Breast epithelium (tissue), 4 donors: Measurements from ENCODE around the gene SUSD6. TPM values are rescaled to one million over a fixed set of nuclear protein-coding genes. Genes with fewer than 3 reads are reported as not detected.
"Not testable (repeated sequence)": the region's sequence is repeated elsewhere in the genome, so short reads cannot be mapped to it uniquely, and the experiment has no call there.

ENCODE experiments used
- DNase-seq, 2 donors: peaks; one replicate each; pipeline ENCODE4 v3.0.0-alpha.2; 2019; ENCODE audit warnings: low spot score in 2 of 2
- H3K27ac ChIP-seq, 2 donors: fragments of 200-600 bp; sonication (generic) in 1 of 2; one replicate each; pipeline ENCODE4 v1.5.1; 2016 to 2019; ENCODE audit warnings: mild to moderate bottlenecking in 1 of 2
- H3K27me3 ChIP-seq, 2 donors: fragments of 200-600 bp; sonication (generic) in 1 of 2; one replicate each; pipeline versions ENCODE4 v1.5.1 to v1.6.0; 2017 to 2019; ENCODE audit warnings: control low read depth in 1 of 2, mild to moderate bottlenecking in 1 of 2
- H3K36me3 ChIP-seq: fragments of 200-600 bp; one replicate; pipeline ENCODE4 v1.5.1; 2019
- H3K4me1 ChIP-seq, 2 donors: fragments of 200-600 bp; sonication (generic); one replicate each; pipeline ENCODE4 v1.5.1; 2016 to 2019; ENCODE audit warnings: control low read depth in 1 of 2
- H3K4me3 ChIP-seq, 3 donors: fragments of 200-600 bp; sonication (generic); 1 replicate in 2 of 3; 2 replicates in 1 of 3; pipeline ENCODE4 v1.5.1; 2016 to 2019; ENCODE audit warnings: mild to moderate bottlenecking in 3 of 3, moderate library complexity in 2 of 3
- H3K9me3 ChIP-seq, 2 donors: fragments of 200-600 bp; sonication (generic) in 1 of 2; one replicate each; pipeline ENCODE4 v1.5.1; 2016 to 2019; ENCODE audit warnings: control low read depth in 1 of 2
- CTCF ChIP-seq, 3 donors: fragments of 450-650 bp; IDR thresholded peaks; one replicate each; pipeline ENCODE4 v1.5.1; 2016 to 2017; ENCODE audit warnings: antibody characterized with exemption in 3 of 3, mild to moderate bottlenecking in 3 of 3, moderate library complexity in 3 of 3
- POLR2A ChIP-seq: fragments of 450-650 bp; IDR thresholded peaks from one replicate; pipeline ENCODE4 v1.6.1; 2016; ENCODE audit warnings: antibody characterized with exemption, mild to moderate bottlenecking, moderate library complexity
- POLR2AphosphoS5 ChIP-seq, 3 donors: sonication (generic); formaldehyde crosslinking; IDR thresholded peaks; one replicate each; pipeline ENCODE4 v1.6.1; 2017; ENCODE audit warnings: antibody characterized with exemption in 3 of 3
- intact Hi-C: fragments of 100-400 bp; cut with DNase I; formaldehyde crosslinking; loops from one replicate; pipeline ENCODE4 v1.15.1; 2023; ENCODE audit warnings: low total_unique reads
- total RNA-seq, 3 donors: library from RNA; depleted of rRNA; stranded (reverse); fragments of >200 nt; gene quantifications; one replicate each; pipeline ENCODE4 v1.1.0, GENCODE V29; 2016

The SUSD6 gene
- total RNA-seq, 3 donors from 2014 or later = 30.2 to 55.9 (median 55.7) TPM

- intact Hi-C loops = no loop called here
- Histone ChIP-seq H3K27me3 (no peaks in the 10 kb centered on the region), H3K36me3 (no peaks in the 10 kb centered on the region), H3K9me3 (no peaks in the 10 kb centered on the region), H3K27ac (no peak overlapping the region), H3K4me1 (no peaks in the 10 kb centered on the region), H3K4me3 (no peak overlapping the region)
- TF ChIP-seq CTCF (IDR thresholded peaks at IDR 0.05) (no peak), POLR2A (no peak), POLR2AphosphoS5 (IDR thresholded peaks at IDR 0.05) (no peak)
- DNase-seq = no peak
Measured at GRCh38 chr14:69595336-69595735, 16.1 kb upstream of the SUSD6 start.

DNA sequence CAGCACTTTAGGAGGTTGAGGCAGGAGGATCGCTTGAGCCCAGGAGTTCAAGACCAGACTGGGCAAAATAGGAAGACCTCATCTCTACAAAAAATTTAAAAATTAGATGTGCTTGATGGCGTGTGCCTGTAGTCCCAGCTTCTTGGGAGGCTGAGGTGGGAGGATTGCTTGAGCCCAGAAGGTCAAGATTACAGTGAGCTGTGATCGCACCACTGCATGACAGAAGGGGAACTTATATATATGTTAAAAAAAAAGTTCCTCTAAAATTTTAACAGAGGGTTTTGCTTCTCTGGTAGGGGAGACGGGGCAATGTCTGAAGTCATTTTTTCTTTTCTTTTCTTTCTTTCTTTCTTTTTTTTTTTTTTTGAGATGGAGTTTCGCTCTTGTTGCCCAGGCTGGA lies 12.0 kb upstream of the SUSD6 start:
- H3K27ac ChIP-seq, H3K4me1 ChIP-seq, H3K27me3 ChIP-seq, H3K4me3 ChIP-seq, H3K9me3 ChIP-seq, intact Hi-C loops, DNase-seq, H3K36me3 ChIP-seq: not testable (repeated sequence)

DNA sequence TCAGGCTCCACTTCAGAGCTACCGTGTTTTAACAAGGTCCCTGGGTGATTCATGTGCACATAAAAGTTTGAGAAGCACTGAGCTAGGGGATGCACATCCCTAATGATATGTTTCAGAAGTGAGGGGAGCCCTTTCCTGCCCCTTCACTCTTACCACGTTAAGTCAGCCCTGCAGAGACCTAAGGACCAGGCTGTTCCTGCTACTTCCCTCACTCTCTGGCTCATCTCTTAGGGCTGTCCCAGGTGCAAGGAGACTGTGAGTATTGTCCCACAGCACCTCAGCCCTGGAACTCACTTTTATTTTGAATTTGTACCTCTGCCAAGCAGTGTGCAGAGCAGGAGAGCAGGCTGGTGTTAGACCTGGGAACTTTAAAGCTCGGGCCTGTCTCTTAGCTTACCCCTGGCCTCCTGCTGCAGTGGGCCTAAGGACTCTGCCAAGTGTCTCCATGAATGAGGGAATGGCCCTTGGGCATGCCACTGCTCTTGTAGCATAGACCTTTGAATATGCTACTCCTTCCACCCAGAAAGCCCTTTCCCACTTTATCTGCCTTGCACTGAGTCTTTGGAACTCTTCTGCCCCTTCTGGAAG lies 11.0 kb upstream of the SUSD6 start:
- Histone ChIP-seq H3K9me3 (no peaks in the 10 kb centered on the region), H3K27me3 (no peaks in the 10 kb centered on the region), H3K27ac (no peak overlapping the region), H3K4me1 (no peaks in the 10 kb centered on the region), H3K36me3 (no peaks in the 10 kb centered on the region), H3K4me3 (no peak overlapping the region)
- no peak for DNase-seq
- intact Hi-C loops = no loop called here
- TF ChIP-seq POLR2A (no peak), POLR2AphosphoS5 (IDR thresholded peaks at IDR 0.05) (no peak), CTCF (IDR thresholded peaks at IDR 0.05) (no peak)

- Histone ChIP-seq H3K4me1 (no peaks in the 10 kb centered on the region), H3K4me3 (no peak overlapping the region), H3K9me3 (no peaks in the 10 kb centered on the region), H3K27ac (no peak overlapping the region), H3K27me3 (no peaks in the 10 kb centered on the region), H3K36me3 (no peaks in the 10 kb centered on the region)
- DNase-seq = no peak
- TF ChIP-seq CTCF (IDR thresholded peaks at IDR 0.05) (no peak), POLR2AphosphoS5 (IDR thresholded peaks at IDR 0.05) (no peak), POLR2A (no peak)
- intact Hi-C loops = loop anchor here (5.0 kb wide), 1 partner anchor 122 kb away; no protein-coding TSS in a partner anchor
Measured at GRCh38 chr14:69605738-69606137, 5.7 kb upstream of the SUSD6 start.

- H3K27ac ChIP-seq = no peak overlapping the region
- H3K36me3 ChIP-seq = no peaks in the 10 kb centered on the region
- DNase-seq = no peak
- no peaks in the 10 kb centered on the region for H3K9me3 ChIP-seq
- intact Hi-C loops = loop anchor here (5.0 kb wide), 1 partner anchor 121 kb away; no protein-coding TSS in a partner anchor
- no peaks in the 10 kb centered on the region for H3K4me1 ChIP-seq
- TF ChIP-seq POLR2AphosphoS5 (IDR thresholded peaks at IDR 0.05) (no peak), POLR2A (no peak), CTCF (IDR thresholded peaks at IDR 0.05) (no peak)
- no peaks in the 10 kb centered on the region for H3K27me3 ChIP-seq
- no peak overlapping the region for H3K4me3 ChIP-seq
Measured at GRCh38 chr14:69606258-69607184, 4.9 kb upstream of the SUSD6 start.
